Measurements from ENCODE around the gene HSPA4L. TPM values are rescaled to one million over a fixed set of nuclear protein-coding genes. Genes with fewer than 3 reads are reported as not detected.

HSPA4L gene
- total RNA-seq, 1 experiment from 2014 or later: 19.0 TPM

DNA sequence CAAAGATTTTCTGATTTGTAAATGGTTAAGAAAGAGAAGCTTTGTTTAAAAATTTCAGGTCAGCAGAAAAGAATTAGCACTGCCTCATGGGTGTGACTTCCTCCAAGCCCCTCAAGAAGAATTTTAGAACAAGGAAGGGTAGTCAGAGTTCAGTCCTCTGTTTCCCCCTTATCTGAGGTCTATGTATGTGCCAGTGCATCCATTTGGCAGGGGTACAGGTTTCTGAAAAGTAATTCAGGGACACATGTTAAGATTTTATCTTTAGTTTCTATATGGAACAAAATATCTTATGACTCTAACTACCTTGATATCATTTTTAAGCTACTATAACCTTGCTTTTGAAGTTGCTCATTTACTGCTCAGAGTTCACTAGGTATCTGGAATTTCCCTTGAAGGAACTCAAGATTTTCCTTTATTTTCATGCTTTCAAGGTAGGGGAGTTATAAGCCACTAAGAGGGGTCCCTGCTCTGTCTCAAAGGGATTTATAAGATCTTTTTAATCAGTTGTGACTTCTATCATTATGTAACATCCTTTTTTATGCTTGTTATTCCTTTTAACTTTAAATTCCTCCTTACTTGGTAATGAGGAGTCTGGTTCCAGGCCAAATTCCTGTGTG, 74.2 kb downstream of the HSPA4L start:
- in situ Hi-C loops (cut with HindIII; ENCODE audit: low sequenced_read_pairs): no loop called here
- no peak for DNase-seq (ENCODE audit: low spot score)

DNA sequence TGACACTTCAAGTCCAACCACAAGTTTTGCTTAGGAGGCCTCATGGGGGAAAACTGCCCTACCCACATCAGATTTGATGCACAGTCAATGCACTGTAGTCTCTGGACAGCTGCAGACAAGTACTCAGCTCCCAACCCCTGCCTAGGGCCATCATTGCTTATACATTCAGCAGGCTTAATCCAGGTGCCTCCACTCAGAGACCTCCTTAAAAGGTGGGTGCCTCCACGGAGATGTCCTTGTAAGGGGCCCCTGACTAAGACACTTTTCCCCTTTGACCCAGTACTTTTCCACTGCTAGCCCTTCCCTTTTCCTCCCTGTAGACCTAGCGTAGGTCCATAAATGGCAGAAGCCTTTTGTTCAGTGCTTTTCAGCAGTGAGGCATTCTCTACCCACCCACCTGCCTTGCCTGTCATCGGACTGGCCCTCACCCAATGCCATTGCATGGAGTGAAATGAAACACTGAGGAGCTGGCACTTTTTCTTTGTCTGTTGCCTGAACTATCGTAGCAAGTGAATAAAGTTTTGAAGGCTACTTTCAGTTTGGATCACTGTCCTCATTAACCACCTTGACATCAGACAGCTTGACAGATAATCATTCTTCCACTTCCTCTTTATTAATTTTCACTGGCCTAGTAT, 74.8 kb downstream of the HSPA4L start:
- in situ Hi-C loops (cut with HindIII; ENCODE audit: low sequenced_read_pairs): no loop called here
- no peak for DNase-seq (ENCODE audit: low spot score)

GRCh38 chr4:127857641-127858040, 75.5 kb downstream of the HSPA4L start:
- in situ Hi-C loops (cut with HindIII; ENCODE audit: low sequenced_read_pairs): no loop called here
- no peak for DNase-seq (ENCODE audit: low spot score)

DNA sequence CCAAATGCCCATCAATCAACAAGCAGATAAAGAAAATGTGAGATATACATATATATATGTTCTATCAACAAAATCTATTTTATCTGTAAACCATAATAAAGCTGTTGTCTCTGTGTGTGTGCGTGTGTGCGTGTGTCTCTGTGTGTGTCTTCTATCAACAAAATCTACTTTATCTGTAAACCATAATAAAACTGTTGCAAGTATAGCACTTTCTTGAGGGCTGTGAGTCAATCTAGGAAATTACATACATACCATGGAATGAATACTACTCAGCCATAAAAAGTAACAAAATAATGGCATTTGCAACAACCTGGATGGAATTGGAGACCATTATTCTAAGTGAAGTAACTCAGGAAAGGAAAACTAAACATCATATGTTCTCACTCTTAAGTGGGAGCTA, 86.1 kb downstream of the HSPA4L start:
- DNase-seq (ENCODE audit: low spot score): no peak
- in situ Hi-C loops (cut with HindIII; ENCODE audit: low sequenced_read_pairs): no loop called here

DNA sequence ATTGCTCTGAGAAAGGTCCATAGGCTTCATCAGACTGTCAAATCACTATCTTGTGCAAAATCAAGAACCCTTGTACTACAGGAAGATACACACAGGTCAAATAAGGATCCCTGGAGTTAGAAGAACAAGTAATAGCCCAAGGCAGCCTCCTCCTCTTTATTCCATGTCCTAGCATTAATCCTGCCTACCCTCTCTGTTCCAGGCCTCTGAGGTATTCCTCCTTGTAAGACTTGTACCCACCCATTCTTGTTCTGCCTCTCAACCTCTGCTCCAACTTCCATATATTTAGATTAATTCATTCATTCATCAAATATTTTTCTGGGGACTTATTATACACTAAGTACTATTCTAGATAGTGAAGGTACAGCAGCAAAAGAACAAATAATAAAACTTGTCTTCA, 88.2 kb downstream of the HSPA4L start:
- in situ Hi-C loops (cut with HindIII; ENCODE audit: low sequenced_read_pairs): no loop called here
- DNase-seq (ENCODE audit: low spot score): no peak

DNA sequence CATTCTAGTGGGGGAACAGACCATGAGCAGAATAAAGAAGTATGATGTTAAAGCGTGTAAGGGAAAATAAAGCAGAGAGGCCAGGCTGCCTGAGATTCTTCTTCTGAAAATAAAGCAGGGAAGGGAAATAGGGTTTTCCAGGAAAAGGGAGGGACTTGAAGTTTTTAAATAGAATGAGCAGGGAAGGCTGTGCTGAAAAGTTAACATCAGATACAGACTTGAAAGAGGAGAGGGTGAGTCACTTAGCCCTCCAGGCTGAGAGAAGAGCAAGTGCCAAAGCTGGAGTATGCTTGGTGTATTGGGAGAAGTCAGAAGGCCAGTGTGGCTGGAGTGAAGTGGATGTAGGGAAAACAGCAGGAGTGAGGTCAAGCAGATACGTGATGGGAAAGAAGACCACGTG, 88.6 kb downstream of the HSPA4L start:
- in situ Hi-C loops (cut with HindIII; ENCODE audit: low sequenced_read_pairs): no loop called here
- no peak for DNase-seq (ENCODE audit: low spot score)

DNA sequence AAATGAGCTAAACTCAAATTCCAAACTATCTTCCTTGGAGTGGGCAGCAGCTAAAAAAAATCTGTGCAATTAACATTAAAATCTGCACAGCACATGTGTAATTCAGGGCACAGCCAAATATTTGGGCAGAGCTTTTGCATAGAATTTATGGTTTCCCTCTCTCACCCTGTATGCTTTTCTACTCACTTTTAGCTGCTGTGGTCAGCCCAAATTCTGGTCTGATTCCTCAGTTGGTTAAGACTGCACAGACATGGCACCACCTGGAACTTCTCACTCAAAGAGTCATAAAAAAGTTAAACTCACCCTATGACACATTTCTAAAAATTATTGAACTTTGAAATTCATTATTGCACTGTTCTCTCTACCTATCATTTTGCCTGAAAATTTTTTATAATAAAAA, 93.7 kb downstream of the HSPA4L start:
- in situ Hi-C loops (cut with HindIII; ENCODE audit: low sequenced_read_pairs): no loop called here
- DNase-seq (ENCODE audit: low spot score): no peak

DNA sequence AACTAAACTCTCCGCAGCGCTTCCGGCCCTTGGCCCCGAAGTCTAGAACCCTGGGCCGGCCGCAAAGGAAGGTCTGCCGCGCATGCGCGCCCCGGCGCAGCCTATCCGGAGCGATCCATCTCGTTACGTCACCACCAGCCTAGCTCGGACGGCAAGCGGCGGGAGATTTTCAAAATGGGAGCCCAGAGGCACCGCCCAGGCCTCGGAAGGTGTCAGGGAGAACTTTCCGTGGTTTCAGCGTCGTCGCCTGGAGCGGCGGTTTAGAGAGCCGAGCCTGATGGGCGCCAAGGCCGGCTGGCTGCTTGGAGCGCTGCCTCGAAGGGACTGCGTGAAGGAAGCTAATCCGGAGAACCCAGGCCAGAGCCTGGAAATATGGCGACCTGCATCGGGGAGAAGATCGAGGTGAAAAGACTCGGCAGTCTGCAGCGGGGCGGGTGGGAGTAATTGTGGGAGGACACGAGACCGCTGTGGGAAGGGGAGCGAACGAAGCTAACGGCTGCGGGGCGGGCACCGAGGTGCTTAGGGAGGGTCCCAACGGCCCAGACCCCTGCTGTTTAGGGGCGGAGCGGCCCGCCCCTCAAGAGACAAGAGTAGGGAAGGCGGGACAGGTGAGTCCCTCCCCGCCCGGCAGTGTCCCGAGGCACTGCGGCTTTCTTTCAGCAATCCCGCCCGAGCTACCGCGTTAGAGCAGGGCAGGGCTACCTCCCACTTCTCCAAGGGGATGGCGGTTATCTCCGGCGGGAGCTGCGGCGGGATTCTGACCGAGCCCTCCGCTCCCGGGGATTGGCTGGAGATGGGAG, 98.8 kb downstream of the HSPA4L start, which contains the start of gene PLK4:
TSS of gene PLK4 (plus strand) at position 131 of the 800 bp plus-strand sequence. CDS start at position 373, 242 bp downstream.
- in situ Hi-C loops (cut with HindIII; ENCODE audit: low sequenced_read_pairs): no loop called here

GRCh38 chr4:127881563-127881864, 99.4 kb downstream of the HSPA4L start:
- in situ Hi-C loops (cut with HindIII; ENCODE audit: low sequenced_read_pairs): no loop called here
- DNase-seq (ENCODE audit: low spot score): no peak

More for the DNA sequence above, 98.8 kb downstream of the HSPA4L start, which contains the start of gene PLK4:
- DNase-seq (ENCODE audit: low spot score): peak; percentile 86

DNA sequence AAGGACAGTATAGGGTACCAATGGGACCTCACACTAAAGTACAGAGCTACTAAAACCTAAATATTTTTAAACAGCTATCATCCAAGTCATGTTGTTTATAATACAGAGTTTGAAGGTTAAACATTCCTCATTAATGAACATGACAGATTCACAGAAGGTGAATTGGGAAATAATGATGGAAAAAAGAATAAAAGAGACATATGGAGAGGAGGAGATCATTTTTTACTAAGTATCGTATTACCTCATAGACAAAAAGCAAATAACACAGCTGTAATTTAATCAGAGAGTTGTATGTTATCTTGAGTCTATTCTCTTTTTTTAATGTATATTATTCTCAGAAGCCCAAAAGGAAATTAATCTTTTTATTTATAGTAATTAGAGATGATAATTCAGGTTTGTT, 106.4 kb downstream of the HSPA4L start:
- DNase-seq (ENCODE audit: low spot score): no peak
- in situ Hi-C loops (cut with HindIII; ENCODE audit: low sequenced_read_pairs): no loop called here

DNA sequence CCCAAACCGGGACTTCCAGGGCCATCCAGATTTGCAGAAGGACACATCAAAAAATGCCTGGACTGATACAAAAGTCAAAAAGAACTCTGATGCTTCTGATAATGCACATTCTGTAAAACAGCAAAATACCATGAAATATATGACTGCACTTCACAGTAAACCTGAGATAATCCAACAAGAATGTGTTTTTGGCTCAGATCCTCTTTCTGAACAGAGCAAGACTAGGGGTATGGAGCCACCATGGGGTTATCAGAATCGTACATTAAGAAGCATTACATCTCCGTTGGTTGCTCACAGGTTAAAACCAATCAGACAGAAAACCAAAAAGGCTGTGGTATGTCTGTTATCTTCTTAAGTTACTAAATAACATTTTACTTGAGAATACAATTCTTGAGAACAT, 107.8 kb downstream of the HSPA4L start:
- no peak for DNase-seq (ENCODE audit: low spot score)
- in situ Hi-C loops (cut with HindIII; ENCODE audit: low sequenced_read_pairs): no loop called here

Other genes starting within 250 kb of the HSPA4L start
- gene INTU, start 149.4 kb upstream of the HSPA4L start, total RNA-seq (2014; rRNA removed; shearing (Covaris generic)): 3.9 and 10.8 TPM in 2 replicates
- not detected in 2 replicates for gene SLC25A31, start 51.9 kb upstream of the HSPA4L start, total RNA-seq (2014; rRNA removed; shearing (Covaris generic))
- gene PLK4, start 98.6 kb downstream of the HSPA4L start, total RNA-seq (2014; rRNA removed; shearing (Covaris generic)): 6.3 and 16.6 TPM in 2 replicates
- 23.7 and 24.6 TPM in 2 replicates for gene MFSD8, start 182.9 kb downstream of the HSPA4L start, total RNA-seq (2014; rRNA removed; shearing (Covaris generic))
- 10.4 and 14.8 TPM in 2 replicates for gene ABHD18, start 183.1 kb downstream of the HSPA4L start, total RNA-seq (2014; rRNA removed; shearing (Covaris generic))